ENCODE measurements around the gene CYTIP. TPM values are rescaled to one million over a fixed set of nuclear protein-coding genes. Genes with fewer than 3 reads are reported as not detected.
A peak's percentile ranks its signal among the peaks of the same experiment; 100 is the strongest.

Gene CYTIP
- total and polyA plus RNA-seq, 9 of the 15 experiments (the other 6 are each of a cell fraction or from before 2014, with no cell fraction given): 0.03 to 0.35 (median 0.26) TPM; not detected in 1

DNA sequence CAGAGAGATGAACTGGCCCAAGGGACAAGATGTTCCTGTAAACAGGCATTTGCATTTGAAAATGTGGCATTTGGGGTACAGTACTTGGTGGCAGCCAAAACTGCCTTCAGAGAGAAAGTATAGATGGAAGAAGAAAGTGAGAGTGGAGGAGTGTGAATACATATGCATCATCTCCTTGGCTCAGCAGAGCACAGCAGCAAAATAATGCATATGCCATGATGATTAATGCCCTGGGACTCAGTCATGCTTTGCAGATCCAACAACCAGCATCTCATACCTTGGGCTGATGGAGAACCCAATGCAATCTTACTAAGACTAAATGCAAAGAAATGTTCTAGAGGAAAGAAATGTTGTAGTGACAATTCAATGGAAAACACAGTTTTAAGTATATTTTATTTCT, 29.7 kb upstream of the CYTIP start:
- Histone ChIP-seq H3K4me3 (no peak overlapping the region), H2AFZ (ENCODE audit: low read depth, low read length) (no peak overlapping the region), H3K9me3 (replicated peaks; ENCODE audit: control insufficient read depth, insufficient read depth, low read depth, low read length) (no peaks in the 10 kb centered on the region), H3K79me2 (ENCODE audit: control insufficient read depth, insufficient read depth, low read length) (no peaks in the 10 kb centered on the region), H3K36me3 (ENCODE audit: control insufficient read depth, insufficient read depth, low read length) (no peaks in the 10 kb centered on the region), H4K20me1 (replicated peaks; ENCODE audit: control insufficient read depth, insufficient read depth, low read length) (no peaks in the 10 kb centered on the region), H3K4me2 (ENCODE audit: insufficient read depth, low read length) (no peak overlapping the region), H3K9me1 (ENCODE audit: control insufficient read depth, insufficient read depth, low read length) (no peaks in the 10 kb centered on the region), H3K27me3 (ENCODE audit: control insufficient read depth in 2 of 2, insufficient read depth in 2 of 2, low read length in 2 of 2) (no peaks in the 10 kb centered on the region; a peak in 1 of 5 replicates), H3K27ac (ENCODE audit: extremely low read depth, low read depth, low read length) (no peak overlapping the region), H3K4me1 (replicated peaks in 1 of 2; ENCODE audit: control insufficient read depth in 2 of 2, insufficient read depth in 2 of 2, low read length in 2 of 2) (peaks cover 0 to 8% of the 10 kb centered on the region in 2 experiments; a peak in 1 of 5 replicates), H3K9ac (ENCODE audit: insufficient read depth in 1 of 2, low read depth in 2 of 2, low read length in 2 of 2) (no peak overlapping the region)
- in situ Hi-C loops (cut with MboI): no loop called here
- TF ChIP-seq MEIS2 (IDR thresholded peaks at IDR 0.05; ENCODE audit: partially characterized antibody) (peak; percentile 3), ATF2 (CRISPR knock-in tag; IDR thresholded peaks at IDR 0.05) (no peak)
- ATAC-seq: no peak
- no peak for DNase-seq (ENCODE audit: extremely low read depth in 1 of 4, low spot score in 3 of 4)
- ChIA-PET CTCF (ENCODE audit: low intra/inter-chr PET ratio) (no interaction called here), POLR2A (no interaction called here)
- intact Hi-C loops (cut with micrococcal nuclease): no loop called here
- no TSS peak for BruUV-seq (replicated peaks)
- FAIRE-seq: no peak

GRCh38 chr2:157471078-157471477, 27.2 kb upstream of the CYTIP start:
- in situ Hi-C loops (cut with MboI): no loop called here
- peaks cover 0 to 6% of the 10 kb centered on the region in 2 experiments; a peak in 1 of 5 replicates for H3K27me3 ChIP-seq (ENCODE audit: control insufficient read depth in 2 of 2, insufficient read depth in 2 of 2, low read length in 2 of 2)
- ChIA-PET CTCF (ENCODE audit: low intra/inter-chr PET ratio) (no interaction called here), POLR2A (no interaction called here)
- TF ChIP-seq MNT (conservative IDR thresholded peaks at IDR 0.05): no peak
- TF ChIP-seq ZNF384 (IDR thresholded peaks at IDR 0.05; ENCODE audit: low read depth, low read length): no peak
- TF ChIP-seq, protein P1, sequence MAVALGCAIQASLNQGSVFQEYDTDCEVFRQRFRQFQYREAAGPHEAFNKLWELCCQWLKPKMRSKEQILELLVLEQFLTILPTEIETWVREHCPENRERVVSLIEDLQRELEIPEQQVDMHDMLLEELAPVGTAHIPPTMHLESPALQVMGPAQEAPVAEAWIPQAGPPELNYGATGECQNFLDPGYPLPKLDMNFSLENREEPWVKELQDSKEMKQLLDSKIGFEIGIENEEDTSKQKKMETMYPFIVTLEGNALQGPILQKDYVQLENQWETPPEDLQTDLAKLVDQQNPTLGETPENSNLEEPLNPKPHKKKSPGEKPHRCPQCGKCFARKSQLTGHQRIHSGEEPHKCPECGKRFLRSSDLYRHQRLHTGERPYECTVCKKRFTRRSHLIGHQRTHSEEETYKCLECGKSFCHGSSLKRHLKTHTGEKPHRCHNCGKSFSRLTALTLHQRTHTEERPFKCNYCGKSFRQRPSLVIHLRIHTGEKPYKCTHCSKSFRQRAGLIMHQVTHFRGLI (CRISPR knock-in tag; IDR thresholded peaks at IDR 0.05): no peak
- TF ChIP-seq, protein P2, sequence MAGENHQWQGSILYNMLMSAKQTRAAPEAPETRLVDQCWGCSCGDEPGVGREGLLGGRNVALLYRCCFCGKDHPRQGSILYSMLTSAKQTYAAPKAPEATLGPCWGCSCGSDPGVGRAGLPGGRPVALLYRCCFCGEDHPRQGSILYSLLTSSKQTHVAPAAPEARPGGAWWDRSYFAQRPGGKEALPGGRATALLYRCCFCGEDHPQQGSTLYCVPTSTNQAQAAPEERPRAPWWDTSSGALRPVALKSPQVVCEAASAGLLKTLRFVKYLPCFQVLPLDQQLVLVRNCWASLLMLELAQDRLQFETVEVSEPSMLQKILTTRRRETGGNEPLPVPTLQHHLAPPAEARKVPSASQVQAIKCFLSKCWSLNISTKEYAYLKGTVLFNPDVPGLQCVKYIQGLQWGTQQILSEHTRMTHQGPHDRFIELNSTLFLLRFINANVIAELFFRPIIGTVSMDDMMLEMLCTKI (IDR thresholded peaks at IDR 0.05; ENCODE audit: partially characterized antibody): no peak
- no peak for TF ChIP-seq SMARCE1 (IDR thresholded peaks at IDR 0.05)
- H3K4me1 ChIP-seq (replicated peaks in 1 of 2; ENCODE audit: control insufficient read depth in 2 of 2, insufficient read depth in 2 of 2, low read length in 2 of 2): no peaks in the 10 kb centered on the region; a peak in 1 of 5 replicates
- ATAC-seq (no peak), FAIRE-seq (no peak), DNase-seq (ENCODE audit: extremely low read depth in 1 of 4, low spot score in 3 of 4) (no peak)
- 21% methylated on average over 3 of the region's 3 CpGs for WGBS (ENCODE audit: insufficient coverage, low coverage, missing lambda C conversion rate)
- intact Hi-C loops (cut with micrococcal nuclease): no loop called here
- H3K9me3 ChIP-seq (replicated peaks; ENCODE audit: control insufficient read depth, insufficient read depth, low read depth, low read length): no peaks in the 10 kb centered on the region
- H4K20me1 ChIP-seq (replicated peaks; ENCODE audit: control insufficient read depth, insufficient read depth, low read length): no peaks in the 10 kb centered on the region
- no peak overlapping the region for H3K4me3 ChIP-seq
- H3K79me2 ChIP-seq (ENCODE audit: control insufficient read depth, insufficient read depth, low read length): no peaks in the 10 kb centered on the region
- H3K9ac ChIP-seq (ENCODE audit: insufficient read depth in 1 of 2, low read depth in 2 of 2, low read length in 2 of 2): 0 out of 4 replicates have a peak overlapping the region, but pooled peaks of 1 of the 2 experiments have one; percentile 15
- H2AFZ ChIP-seq (ENCODE audit: low read depth, low read length): peak overlapping the region; percentile 11; the same call in 1 of the 2 replicates
- H3K36me3 ChIP-seq (ENCODE audit: control insufficient read depth, insufficient read depth, low read length): no peaks in the 10 kb centered on the region
- no peak overlapping the region for H3K4me2 ChIP-seq (ENCODE audit: insufficient read depth, low read length)
- H3K9me1 ChIP-seq (ENCODE audit: control insufficient read depth, insufficient read depth, low read length): no peaks in the 10 kb centered on the region
- no TSS peak for BruUV-seq (replicated peaks)
- H3K27ac ChIP-seq (ENCODE audit: extremely low read depth, low read depth, low read length): no peak overlapping the region
